Pons (tissue), 1 donor: ENCODE results near the gene EVA1C.
"Not testable (repeated sequence)": the region's sequence is repeated elsewhere in the genome, so short reads cannot be mapped to it uniquely, and the experiment has no call there.

ENCODE experiments used
- DNase-seq: peaks from one replicate; pipeline ENCODE4 v3.0.0-alpha.2; 2016; ENCODE audit warnings: low spot score

The EVA1C gene

DNA sequence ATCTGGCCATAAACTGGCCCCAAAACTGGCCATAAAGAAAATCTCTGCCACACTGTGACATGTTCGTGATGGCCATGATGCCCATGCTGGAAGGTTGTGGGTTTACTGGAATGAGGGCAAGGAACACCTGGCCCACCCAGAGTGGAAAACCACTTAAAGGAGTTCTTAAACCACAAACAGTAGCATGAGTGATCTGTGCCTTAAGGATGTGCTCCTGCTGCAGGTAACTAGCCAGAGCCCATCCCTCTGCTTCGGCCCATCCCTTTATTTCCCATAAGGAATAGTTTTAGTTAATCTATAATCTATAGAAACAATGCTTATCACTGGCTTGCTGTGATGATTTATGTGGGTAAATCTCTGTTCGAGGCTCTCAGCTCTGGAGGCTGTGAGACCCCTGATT, 50.1 kb downstream of the EVA1C start:
- not testable (repeated sequence) for DNase-seq

DNA sequence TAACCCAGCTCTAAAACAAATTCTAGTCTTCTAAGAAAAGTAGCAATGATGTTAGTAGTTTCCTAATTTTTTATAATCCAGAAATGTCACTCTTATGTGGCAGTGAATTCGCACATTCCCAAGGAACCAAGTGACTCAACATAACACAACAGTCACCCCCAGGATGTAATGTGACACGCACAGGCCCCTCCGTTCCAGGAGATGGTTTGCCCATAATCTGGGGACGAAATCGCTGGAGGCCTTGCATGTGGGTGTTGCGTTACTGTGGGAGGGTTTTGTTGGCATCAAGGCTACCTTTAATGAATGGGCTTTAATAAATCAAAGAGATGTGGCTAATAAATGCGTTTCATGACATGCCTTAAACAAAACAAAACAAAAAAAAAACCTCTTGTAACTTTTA, 50.9 kb downstream of the EVA1C start:
- no peak for DNase-seq

DNA sequence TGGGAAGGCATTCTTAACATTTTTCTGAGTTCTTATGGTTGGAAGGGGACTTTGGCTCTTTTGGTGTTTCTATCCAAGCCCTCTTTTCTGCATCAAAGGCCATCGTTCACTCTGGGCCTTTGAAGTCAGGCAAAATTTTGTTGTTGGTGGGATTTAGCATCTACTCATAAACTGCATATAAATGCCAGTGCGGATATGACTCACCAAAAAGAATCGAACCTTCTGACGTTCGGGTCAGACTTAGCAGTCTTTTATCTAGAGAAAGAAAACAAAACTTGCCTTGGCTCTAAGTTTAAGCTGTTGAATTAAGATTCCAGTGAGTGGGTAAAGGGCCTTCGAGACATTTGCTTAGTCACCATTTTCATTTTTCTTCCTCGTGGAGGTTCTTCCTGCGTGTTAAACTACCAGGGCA, 51.4 kb downstream of the EVA1C start:
- DNase-seq = no peak

DNA sequence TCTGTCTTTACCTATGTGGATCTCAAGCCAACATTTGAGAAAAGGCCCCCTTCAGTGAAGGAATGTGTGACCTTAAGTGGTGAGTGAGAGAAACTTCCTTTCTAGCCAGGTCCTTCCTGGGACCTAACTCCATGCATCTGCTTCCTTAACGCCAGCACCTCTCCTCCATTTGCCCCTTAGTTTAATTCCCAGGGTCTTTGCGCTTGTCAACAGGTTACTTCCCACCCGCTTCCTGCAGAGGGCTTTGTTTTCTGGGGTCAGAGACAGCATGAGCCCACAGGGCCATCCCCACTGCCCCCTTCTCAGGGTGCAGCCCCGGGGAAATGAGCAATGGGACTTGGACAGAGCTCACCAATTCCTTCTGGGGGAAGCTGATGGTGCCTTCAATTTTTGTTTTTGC, 54.8 kb downstream of the EVA1C start:
- DNase-seq = no peak

DNA sequence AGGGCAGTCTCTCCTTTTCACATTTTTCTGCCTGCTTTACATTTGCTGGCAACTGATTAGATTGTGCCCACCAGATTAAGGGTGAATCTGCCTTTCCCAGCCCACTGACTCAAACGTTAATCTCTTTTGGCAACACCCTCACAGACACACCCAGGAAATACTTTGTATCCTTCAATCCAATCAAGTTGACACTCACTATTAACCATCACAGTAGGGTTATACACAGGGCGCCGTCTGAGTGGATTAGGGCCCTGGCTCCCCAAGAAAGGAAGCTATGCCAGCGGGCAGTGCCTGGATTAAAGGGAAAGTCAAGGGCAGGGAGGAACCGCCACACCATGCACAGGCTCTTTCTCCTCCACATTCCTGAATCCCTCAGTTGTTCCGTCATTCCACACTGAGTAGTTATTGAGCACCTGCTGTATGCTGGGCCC, 56.2 kb downstream of the EVA1C start:
- DNase-seq = no peak

DNA sequence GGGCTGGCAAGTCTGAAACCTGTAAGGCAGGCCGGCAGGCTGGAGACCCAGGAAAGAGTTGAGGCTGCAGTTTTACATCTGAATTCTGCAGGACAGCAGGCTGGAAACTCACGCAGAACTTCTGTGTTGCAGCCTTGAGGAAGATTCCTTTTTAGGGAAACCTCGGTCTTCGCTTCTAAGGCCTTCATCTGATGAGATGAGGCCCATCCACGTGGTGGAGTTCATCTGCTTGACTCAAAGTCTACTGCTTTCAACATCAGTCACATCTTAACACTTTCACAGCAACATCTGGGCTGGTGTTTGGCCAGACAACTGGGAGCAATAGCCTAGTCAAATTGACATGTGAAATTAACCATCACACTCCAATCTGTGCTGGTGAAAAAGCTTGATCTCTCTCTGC, 57.1 kb downstream of the EVA1C start:
- DNase-seq = no peak

DNA sequence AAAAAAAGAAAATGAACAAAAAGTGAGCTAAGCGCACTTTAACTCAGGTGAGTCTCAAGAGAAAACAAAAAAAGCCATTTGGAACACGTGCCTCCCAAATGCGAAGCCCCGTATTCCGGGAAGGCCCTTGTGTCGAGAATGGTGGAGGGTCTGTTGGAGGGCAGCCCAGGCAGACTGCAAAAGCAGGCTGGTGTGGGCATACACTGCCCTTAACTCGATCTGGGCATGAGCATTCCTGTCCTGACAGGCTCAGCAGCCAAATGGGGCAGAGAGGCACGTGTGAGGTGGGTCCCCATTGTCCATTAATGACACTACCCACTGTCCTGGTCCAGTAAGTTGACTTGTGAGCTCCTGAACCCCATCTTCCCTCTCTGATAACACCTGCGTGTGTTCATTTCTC, 57.7 kb downstream of the EVA1C start:
- DNase-seq = no peak

DNA sequence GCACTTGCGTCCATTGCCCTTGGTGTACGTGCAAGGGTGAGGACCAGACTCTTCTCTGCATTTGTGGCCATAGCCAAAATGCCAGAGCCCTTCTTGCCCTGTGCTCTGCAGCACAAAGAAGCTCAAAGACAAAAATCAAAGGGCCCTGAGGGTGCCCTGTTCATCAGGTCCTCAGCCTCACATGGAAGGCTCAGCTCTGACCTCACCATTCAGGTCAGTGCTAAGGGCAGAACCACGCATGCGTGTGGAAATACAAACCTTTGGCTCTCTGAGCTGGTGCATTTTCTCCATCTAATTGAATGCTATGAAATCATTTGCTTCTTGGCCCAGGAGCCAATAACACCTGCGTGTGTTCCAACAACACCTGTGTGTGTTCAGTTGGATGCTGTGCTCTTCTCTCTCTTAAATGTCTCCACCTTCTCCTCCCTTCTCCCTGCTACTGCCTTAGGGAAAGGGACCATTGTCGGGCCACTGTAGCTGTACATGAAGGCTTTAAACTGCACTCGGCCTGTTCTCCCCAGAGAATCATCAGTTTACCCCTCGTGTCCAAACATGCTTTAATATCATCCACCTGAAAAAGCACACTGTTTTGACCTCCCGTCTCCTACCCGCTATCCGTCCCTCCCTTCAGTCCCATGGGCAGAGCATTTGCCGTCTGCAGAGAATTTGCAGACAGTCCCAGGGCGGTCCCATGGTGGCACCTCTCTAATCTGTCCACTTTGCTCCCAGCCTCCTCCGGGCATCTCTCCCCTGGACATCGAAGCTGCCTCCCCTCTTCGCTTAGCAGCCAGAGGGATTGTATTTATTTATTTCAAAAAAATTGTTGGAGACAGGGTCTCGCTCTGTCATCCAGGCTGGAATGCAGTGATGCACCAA, 60.6 kb downstream of the EVA1C start:
- DNase-seq = no peak

DNA sequence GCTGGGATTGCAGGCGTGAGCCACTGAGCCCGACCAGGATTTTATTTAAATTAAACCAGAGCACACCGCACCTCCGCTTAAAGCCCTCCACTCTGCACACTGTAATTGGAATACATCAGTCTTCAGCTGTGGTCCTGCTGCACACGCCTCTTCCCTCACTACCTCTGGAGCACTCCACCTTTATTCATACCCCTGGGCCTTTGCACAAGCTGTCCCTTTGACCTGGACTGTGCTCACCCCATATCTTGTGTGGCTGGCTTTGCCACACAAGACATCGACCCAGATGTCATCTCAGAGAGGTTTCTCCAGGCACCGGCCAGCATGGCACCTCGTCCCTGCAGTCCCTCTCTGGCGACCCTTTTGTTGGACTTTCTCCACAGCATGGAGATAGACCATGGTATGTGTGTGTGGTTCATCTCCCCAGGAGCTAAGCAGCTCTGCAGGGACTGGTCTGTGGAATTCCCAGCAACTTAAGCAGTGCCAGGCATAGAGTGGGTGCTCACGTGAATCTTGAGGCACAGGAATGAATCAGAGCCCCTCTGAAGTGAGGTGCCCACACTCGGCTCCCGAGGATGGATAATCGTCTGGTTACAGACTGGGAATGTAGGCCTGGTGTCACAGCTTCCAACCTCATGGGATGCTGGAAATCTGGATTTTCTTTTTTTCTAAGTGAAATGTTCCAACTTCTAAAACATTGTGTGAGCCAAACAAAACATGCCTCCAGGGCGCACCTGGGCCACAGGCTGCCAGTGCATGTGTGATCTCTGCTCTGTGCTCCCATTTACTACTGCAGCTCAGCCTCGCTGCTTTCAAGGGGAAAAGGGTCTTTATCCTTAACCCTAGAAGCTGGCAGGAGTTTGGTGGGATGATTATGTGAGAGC, 61.9 kb downstream of the EVA1C start:
- DNase-seq = no peak

DNA sequence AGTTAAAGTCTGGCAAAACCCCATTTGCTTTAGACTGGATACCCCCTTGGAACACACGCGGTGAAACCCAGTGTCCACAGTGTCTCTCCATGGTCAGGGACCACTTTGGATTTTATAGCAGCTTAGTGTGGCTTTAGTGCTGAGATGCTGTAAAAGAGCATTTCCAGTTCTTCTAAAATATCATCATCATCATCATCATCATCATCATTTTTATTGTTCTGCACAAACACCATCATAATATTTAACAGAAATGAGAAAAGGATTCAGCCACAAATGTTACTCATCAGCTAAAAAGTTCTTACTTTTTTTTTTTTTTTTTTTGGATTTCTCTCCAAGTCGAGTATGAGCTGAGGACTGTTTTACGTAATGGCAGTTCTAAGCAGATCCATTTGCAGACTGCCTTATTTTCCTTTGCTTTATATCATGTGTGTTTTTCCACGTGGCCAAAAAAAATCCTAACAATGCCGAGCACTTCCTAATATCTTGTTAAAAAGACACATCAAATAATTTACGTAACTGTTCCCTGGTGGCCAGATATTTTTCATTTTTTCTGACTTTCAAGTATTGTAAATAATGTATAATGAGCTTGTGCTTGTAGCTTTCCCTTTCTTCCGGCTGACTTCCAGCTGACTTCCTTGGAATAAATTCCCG, 62.8 kb downstream of the EVA1C start:
- no peak for DNase-seq

DNA sequence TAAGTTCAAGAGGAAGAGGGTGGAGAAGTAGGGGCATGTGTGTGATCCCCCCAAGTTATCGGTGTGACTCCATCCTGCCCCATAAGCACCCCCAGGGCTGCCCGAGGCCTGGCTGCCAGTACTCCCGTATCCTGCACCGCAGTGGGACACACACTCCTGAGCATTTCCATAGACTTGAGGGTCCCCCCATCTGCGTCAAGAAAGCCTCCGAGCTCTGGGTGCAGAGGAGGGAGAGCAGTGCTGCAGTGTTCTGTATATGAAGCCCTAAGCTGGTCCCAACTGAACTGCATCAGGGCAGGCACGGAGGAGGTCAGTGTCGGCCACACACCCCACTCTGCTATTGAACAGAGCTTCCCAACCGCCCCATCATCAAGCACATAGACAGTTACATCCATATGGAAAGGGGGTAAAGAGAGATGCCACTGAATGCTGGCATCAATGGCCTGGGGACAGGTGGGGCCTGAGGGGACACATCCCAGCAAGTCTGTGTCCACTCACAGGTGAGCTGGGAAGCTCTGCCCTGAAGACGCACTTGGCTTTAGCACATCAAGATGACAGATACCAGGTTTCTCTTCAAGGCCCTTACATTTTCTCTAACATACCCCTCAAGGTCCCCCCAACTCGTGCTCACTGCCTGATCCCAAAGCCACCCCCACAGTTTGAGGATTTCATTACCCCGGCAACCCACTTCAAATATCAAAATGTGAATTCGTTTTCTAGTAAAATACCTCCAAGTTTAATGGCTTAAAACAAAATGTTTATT, 64.3 kb downstream of the EVA1C start:
- no peak for DNase-seq

DNA sequence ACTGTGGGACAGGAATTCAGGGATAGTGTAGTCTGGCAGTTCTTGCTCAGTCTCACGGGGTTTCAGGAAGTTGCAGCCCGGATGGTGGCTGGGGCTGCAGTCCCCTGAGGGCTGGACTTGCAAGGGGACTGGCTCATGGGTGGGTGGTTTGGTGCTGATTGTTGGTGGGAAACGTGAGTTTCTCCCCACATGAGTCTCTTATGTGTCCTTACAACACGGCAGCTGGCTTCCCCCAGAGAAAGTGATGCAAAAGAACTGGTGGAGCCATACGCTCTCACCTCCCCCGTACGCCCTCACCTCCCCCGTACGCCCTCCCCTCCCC, 64.9 kb downstream of the EVA1C start:
- no peak for DNase-seq

DNA sequence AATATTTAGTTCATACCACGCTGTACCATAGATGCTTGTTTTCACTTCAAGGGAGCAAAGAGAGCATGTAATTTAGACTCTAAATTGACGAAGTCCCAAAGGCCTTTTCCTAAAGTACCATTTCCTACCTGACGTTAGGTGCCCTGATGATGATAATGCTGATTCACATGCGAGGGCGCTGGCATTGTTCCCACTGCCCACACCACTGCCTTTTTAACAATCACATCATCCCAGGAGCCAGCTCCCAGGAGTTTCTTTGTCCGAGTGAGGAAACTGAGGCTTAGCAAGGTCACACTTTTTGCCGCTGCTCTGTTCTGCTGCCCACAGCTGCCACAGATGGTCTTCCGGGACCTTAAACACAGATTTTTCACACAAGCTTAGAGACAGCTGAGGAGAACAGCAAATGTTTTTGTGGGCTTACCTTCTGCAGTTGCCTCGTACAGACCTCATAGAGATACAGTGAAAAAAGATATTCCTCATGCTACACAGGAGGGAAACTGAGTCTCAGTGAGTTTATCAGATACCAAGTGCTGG, 69.4 kb downstream of the EVA1C start:
- DNase-seq = no peak

DNA sequence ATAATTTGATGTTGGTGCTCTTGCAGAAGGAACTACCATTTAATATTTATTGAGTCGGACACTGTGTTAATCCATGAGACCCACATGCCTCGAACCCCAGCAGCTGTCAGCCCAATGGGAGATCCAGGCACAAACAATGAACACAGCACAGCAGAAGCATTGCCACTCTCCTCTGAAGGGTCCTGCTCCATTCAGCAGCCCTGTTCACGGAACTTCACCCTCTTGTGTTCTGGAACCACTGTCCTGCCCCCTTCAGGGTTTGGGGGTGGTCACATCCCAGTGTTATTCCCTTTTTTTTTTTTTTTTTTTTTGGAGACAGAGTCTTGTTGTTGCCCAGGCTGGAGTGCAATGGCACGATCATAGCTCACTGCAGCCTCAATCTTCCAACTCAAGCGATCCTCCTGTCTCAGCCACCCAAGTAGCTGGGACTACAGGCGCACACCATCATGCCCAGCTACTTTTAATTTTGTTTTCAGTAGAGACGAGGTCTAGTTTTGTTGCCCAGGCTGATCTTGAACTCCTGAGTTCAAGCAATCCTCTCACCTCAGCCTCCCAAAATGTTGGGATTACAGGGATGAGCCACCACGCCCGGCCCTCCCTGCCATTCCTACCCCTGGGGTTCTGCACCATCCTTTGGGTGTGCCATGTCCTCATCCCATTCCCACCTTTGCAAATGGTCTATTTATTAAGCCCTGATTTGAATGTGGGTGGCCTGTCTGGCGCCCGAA, 70.2 kb downstream of the EVA1C start:
- DNase-seq = no peak

DNA sequence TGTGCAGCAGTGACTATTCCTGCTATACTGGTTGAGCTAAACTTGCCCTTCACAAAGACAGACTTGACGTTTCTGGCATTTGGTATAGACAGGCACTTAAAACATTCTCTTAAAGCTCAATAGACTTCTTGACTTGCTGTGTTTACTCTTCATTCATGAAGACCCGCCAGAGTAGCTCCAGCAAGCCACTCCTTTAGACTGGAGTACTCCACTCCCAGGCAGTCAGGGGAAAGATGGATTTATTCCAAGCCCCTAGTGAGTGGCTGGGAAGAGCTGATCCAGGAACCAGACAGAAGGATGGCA, 70.7 kb downstream of the EVA1C start:
- no peak for DNase-seq

DNA sequence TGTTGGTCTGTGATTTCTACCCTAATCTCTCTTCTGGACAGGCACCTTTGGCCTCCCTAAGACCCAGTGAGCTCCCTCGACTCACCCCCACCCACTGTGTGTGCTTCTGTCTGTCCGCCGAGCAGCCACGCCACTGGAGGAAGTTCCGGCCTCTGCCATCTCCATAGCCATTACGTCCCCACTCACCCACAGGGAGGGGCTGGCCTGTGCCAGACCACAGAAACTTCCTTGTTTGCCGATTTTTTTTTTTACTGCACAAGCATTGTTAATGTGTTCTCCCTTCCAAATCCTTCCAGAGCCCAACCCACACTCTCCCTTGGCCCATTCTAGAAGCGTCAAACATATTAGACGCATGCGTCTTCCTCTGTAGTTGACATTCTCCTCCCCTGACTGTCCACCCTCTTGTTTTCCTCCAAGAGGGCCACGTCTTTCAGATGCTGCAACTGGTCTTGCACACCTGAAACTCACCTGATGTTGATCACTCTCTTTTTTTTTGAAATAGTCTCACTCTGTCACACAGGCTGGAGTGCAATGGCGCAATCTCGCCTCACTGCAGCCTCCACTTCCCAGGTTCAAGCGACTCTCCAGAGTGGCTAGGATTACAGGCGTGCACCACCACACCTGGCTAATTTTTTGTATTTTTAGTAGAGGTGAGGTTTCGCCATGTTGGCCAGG, 72.3 kb downstream of the EVA1C start:
- peak; percentile 83 for DNase-seq

DNA sequence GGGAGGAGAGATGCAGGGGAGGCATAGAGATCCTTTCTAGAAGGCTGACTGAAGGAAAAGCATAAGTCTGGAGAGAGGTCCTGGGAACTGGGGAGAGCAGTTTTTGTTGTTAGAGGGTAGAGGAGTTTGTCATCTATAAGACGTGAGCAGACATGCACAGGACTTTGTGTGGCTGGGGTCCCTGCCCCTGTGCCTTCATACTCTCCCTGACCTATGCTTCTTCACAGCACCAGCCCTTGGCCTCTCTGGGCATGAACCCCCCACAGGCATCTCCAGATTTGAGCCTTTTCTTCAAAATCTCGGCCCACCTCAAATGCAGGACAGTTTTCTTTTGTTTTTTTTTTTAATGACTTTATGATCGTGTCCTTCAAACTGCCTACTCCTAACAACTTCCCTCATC, 79.9 kb downstream of the EVA1C start:
- DNase-seq = no peak

DNA sequence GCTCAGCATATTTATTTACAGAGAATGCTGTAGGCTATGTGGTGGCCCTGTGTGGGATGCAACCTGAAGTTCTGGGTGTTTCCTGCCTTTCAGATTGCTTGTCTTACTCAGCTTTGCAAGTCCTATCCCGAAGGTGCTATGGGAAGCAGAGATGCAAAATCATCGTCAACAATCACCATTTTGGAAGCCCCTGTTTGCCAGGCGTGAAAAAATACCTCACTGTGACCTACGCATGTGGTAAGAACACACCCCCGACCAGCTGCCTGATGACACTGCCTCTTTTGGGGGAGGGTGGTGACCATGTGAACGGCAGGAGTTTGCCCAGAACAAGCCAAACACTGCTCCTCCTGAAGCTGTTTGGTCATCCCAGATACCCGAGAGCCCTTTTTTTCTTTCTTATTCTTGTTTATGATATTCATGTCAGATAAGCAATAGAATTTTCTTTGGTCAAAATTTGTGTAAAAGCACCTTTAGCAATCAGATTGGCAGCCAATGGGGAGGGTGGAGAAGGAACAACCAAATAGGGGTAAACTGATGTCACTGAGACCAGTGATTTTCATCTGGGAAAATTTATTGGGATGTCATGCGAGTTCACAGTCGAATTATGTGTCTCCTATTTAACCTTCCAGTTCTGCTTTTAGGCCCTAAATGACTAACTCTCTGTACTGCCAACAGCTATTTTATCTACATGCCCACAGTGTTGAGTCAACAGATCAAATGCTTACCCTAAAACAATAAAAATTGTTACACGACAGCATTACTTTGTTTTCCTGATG, 82.6 kb downstream of the EVA1C start:
- no peak for DNase-seq

DNA sequence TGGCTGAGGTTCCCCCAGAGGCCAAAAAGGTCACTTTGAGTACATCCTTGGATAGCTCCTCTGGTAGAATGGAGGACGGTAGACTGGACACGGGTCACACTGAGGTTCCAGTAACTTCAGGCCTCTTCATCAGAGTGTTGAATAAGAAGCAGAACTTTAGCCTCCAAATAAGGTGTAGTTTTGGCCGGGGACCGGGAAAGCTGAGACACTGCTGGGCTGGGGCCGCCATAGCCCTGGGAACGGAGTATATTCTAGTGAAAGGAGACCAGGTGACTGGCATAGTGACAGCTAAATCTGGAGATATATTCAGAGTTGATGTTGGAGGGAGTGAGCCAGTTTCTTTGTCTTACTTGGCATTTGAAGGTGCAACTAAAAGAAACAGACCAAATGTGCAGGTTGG, 84.1 kb downstream of the EVA1C start:
- DNase-seq = no peak
